Panc1 (cell line): Measurements from ENCODE around the gene SLC7A7. TPM values are rescaled to one million over a fixed set of nuclear protein-coding genes. Genes with fewer than 3 reads are reported as not detected.

Experiments used
- ATAC-seq: fragments of 200-7000 bp; cut with Tn5 transposase; 2 replicates; pipeline ENCODE4 v1.9.1; 2020; ENCODE audit warnings: mild to moderate bottlenecking, moderate library complexity
- BruUV-seq: library from RNA; stranded (reverse); fragments of 400-500 nt; replicated peaks from 2 replicates; lab custom pipeline; 2021; lab: Mats Ljungman, UMichigan
- CTCF ChIA-PET: fragments of 300-600 bp; sonication (Branson Sonifier 250); formaldehyde crosslinking; loops from one replicate; lab custom pipeline; 2022; ENCODE audit warnings: antibody characterized with exemption; lab: Charles Lee
- POLR2A ChIA-PET: fragments of 300-600 bp; sonication (Branson Sonifier 250); formaldehyde crosslinking; loops from one replicate; lab custom pipeline; 2022; ENCODE audit warnings: antibody characterized with exemption; lab: Charles Lee
- DNase-seq: peaks from one replicate; pipeline ENCODE4 v3.0.0-alpha.2; 2010; ENCODE audit warnings: low read depth, low spot score
- H3K27ac ChIP-seq: 2 replicates; pipeline ENCODE4 v1.5.1; 2011; ENCODE audit warnings: mild to moderate bottlenecking, low read length, inconsistent platforms
- H3K27me3 ChIP-seq: fragments of 200-500 bp; sonication (Bioruptor generic); 2 replicates; pipeline ENCODE4 v1.6.0; 2014; ENCODE audit warnings: low read length, inconsistent platforms; ENCODE audit not compliant: control insufficient read depth, insufficient read depth
- H3K36me3 ChIP-seq: fragments of 200-500 bp; sonication (Bioruptor generic); 2 replicates; pipeline ENCODE4 v1.5.1; 2014; ENCODE audit warnings: inconsistent platforms, mild to moderate bottlenecking, low read length, moderate library complexity; ENCODE audit not compliant: control insufficient read depth, insufficient read depth
- H3K4me1 ChIP-seq: 2 replicates; pipeline ENCODE4 v1.5.1; 2011; ENCODE audit warnings: inconsistent platforms, mild to moderate bottlenecking, low read length, moderate library complexity; ENCODE audit not compliant: control insufficient read depth, insufficient read depth
- H3K4me3 ChIP-seq, 2 experiments: 2 replicates each; pipeline ENCODE4 v1.5.1; 2011 to 2012; ENCODE audit warnings: low read depth in 2 of 2, low read length in 2 of 2, mild to moderate bottlenecking in 2 of 2, inconsistent platforms in 1 of 2, moderate library complexity in 1 of 2
- H3K9me3 ChIP-seq: fragments of 200-500 bp; sonication (Bioruptor generic); 2 replicates; pipeline ENCODE4 v1.5.1; 2014; ENCODE audit warnings: low read depth, mild to moderate bottlenecking, inconsistent platforms, low read length, moderate library complexity; ENCODE audit not compliant: control insufficient read depth, insufficient read depth
- POLR2AphosphoS5 ChIP-seq: IDR thresholded peaks from 2 replicates; pipeline ENCODE4 v1.6.1; 2012; ENCODE audit warnings: mild to moderate bottlenecking, low read depth, low read length, moderate library complexity
- REST ChIP-seq, 2 experiments: IDR thresholded peaks; 2 replicates each; pipeline ENCODE4 v1.6.1; 2011 to 2012; ENCODE audit warnings: low read depth in 2 of 2, control low read depth in 1 of 2, low read length in 1 of 2, mild to moderate bottlenecking in 1 of 2, moderate library complexity in 1 of 2; ENCODE audit not compliant: insufficient read depth in 1 of 2
- SIN3A ChIP-seq: IDR thresholded peaks from 2 replicates; pipeline ENCODE4 v1.6.1; 2012; ENCODE audit warnings: low read depth, mild to moderate bottlenecking, low read length, moderate library complexity, borderline replicate concordance; ENCODE audit not compliant: insufficient read depth
- TCF7L2 ChIP-seq: IDR thresholded peaks from 2 replicates; pipeline ENCODE4 v1.6.1; 2011; ENCODE audit warnings: mild to moderate bottlenecking, low read depth, low read length, inconsistent platforms
- in situ Hi-C: cut with HindIII; loops from 2 replicates; pipeline ENCODE4 v1.10.0; 2016; ENCODE audit warnings: low sequenced_read_pairs, low pct_unique_long_range_greater_than_20kb
- intact Hi-C: fragments of 100-400 bp; cut with micrococcal nuclease; formaldehyde crosslinking; loops from one replicate; pipeline ENCODE4 v1.10.0; 2022; ENCODE audit not compliant: unreplicated experiment
- total RNA-seq: library from RNA; stranded (reverse); gene quantifications from one replicate; pipeline ENCODE4 v1.2.1, GENCODE V29; 2021; ENCODE audit not compliant: unreplicated experiment
- TF ChIP-seq, protein P1 (sequence below): fragments of 450-650 bp; IDR thresholded peaks from 2 replicates; pipeline ENCODE4 v1.5.1; 2017; ENCODE audit warnings: mild to moderate bottlenecking

The SLC7A7 gene
- total RNA-seq, 1 experiment from 2014 or later = 0.85 TPM

DNA sequence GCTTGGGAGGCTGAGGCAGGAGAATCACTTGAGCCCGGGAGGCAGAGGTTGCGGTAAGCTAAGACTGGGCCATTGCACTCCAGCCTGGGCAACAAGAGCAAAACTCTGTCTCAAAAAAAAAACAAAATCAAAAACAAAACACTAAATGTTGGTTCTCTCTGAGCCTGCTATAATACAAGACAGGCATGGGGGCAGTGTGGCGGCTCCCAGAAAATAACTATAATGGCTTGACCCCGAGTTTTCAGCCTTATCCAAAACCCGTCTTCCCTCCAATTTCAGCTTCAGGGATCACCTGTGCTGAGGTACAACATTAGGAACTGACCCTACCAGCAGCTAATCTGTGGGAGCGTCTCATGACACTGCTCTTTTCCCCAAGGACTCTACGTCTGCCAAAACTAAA lies 862 bp downstream of the SLC7A7 start:
- no TSS peak for BruUV-seq
- in situ Hi-C loops (no loop called here), intact Hi-C loops (no loop called here)
- no peak for DNase-seq
- Histone ChIP-seq H3K27me3 (no peaks in the 10 kb centered on the region), H3K4me3 (no peak overlapping the region), H3K9me3 (no peaks in the 10 kb centered on the region), H3K4me1 (peaks cover 1% of the 10 kb centered on the region; the same call in 1 of the 2 replicates), H3K36me3 (no peaks in the 10 kb centered on the region), H3K27ac (no peak overlapping the region)
- TF ChIP-seq POLR2AphosphoS5 = no peak
- no peak for TF ChIP-seq TCF7L2
- TF ChIP-seq REST (IDR thresholded peaks at IDR 0.05; ENCODE audit: insufficient read depth in 1 of 2, low read depth in 2 of 2, low read length in 1 of 2) = no peak
- no peak for TF ChIP-seq SIN3A
- TF ChIP-seq, protein P1, sequence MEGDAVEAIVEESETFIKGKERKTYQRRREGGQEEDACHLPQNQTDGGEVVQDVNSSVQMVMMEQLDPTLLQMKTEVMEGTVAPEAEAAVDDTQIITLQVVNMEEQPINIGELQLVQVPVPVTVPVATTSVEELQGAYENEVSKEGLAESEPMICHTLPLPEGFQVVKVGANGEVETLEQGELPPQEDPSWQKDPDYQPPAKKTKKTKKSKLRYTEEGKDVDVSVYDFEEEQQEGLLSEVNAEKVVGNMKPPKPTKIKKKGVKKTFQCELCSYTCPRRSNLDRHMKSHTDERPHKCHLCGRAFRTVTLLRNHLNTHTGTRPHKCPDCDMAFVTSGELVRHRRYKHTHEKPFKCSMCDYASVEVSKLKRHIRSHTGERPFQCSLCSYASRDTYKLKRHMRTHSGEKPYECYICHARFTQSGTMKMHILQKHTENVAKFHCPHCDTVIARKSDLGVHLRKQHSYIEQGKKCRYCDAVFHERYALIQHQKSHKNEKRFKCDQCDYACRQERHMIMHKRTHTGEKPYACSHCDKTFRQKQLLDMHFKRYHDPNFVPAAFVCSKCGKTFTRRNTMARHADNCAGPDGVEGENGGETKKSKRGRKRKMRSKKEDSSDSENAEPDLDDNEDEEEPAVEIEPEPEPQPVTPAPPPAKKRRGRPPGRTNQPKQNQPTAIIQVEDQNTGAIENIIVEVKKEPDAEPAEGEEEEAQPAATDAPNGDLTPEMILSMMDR = no peak
- CTCF ChIA-PET = no interaction called here
- POLR2A ChIA-PET = no interaction called here
- ATAC-seq = no peak

DNA sequence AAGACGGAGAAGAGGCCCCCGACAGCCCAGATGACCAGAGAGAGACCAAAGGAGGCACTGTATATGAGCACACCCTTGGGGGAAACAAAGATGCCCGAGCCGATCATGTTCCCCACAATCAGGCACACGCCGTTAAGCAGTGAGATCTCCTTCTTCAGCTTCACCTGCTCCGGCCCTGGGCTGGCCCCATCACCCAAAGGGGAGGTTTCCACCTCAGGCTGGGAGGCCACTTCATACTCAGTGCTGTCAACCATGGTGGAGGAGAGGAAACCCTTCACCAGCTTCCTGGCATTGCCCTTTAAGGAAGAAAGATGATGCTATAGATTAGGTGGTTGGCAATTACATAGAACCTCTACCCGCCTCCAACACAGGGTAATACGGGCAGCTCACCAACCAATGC lies 2.1 kb downstream of the SLC7A7 start:
- Histone ChIP-seq H3K27me3 (no peaks in the 10 kb centered on the region), H3K4me1 (no peaks in the 10 kb centered on the region; the same call in 1 of the 2 replicates), H3K36me3 (no peaks in the 10 kb centered on the region), H3K27ac (no peak overlapping the region), H3K4me3 (no peak overlapping the region), H3K9me3 (no peaks in the 10 kb centered on the region)
- ATAC-seq = no peak
- no peak for TF ChIP-seq TCF7L2
- no peak for TF ChIP-seq REST (IDR thresholded peaks at IDR 0.05; ENCODE audit: insufficient read depth in 1 of 2, low read depth in 2 of 2, low read length in 1 of 2)
- TF ChIP-seq, protein P1 = no peak
- no peak for TF ChIP-seq POLR2AphosphoS5
- no peak for TF ChIP-seq SIN3A
- in situ Hi-C loops = no loop called here
- CTCF ChIA-PET = interaction anchor here (0.5 to 1.0 kb wide), 2 partner anchors 9 to 11 kb away, joined by 3 read pairs; no protein-coding TSS in a partner anchor
- intact Hi-C loops = no loop called here
- POLR2A ChIA-PET = interaction anchor here (0.6 kb wide), 1 partner anchor 138 kb away, joined by 4 read pairs; no protein-coding TSS in a partner anchor
- no peak for DNase-seq
- BruUV-seq = no TSS peak
